HepG2 (cell line): ENCODE results near the gene RBM12. TPM values are rescaled to one million over a fixed set of nuclear protein-coding genes. Genes with fewer than 3 reads are reported as not detected.
A peak's percentile ranks its signal among the peaks of the same experiment; 100 is the strongest.

Experiments used
- ATM ChIP-seq: fragments of 450-650 bp; IDR thresholded peaks from 2 replicates; pipeline ENCODE4 v1.7.1; 2017; ENCODE audit warnings: mild to moderate bottlenecking, borderline replicate concordance
- ELF1 ChIP-seq: sonication (generic); formaldehyde crosslinking; IDR thresholded peaks from 2 replicates; pipeline ENCODE4 v1.4.0; 2020; ENCODE audit warnings: missing genetic modification reagents
- KDM2A ChIP-seq: sonication (generic); formaldehyde crosslinking; IDR thresholded peaks from 2 replicates; pipeline ENCODE4 v1.4.0; 2020; ENCODE audit warnings: low read depth, missing genetic modification reagents, borderline replicate concordance
- MLLT10 ChIP-seq: sonication (generic); formaldehyde crosslinking; IDR thresholded peaks from 2 replicates; pipeline ENCODE4 v1.4.0; 2020; ENCODE audit warnings: missing genetic modification reagents
- NRL ChIP-seq: sonication (generic); formaldehyde crosslinking; IDR thresholded peaks from 2 replicates; pipeline ENCODE4 v1.5.0; 2020; ENCODE audit warnings: missing genetic modification reagents, mild to moderate bottlenecking, moderate library complexity, borderline replicate concordance
- ZBTB21 ChIP-seq: sonication (generic); formaldehyde crosslinking; IDR thresholded peaks from 2 replicates; pipeline ENCODE4 v1.4.0; 2020; ENCODE audit warnings: missing genetic modification reagents
- ZNF138 ChIP-seq: sonication (generic); formaldehyde crosslinking; IDR thresholded peaks from 2 replicates; pipeline ENCODE4 v1.5.0; 2020; ENCODE audit warnings: mild to moderate bottlenecking, low read depth, missing genetic modification reagents
- ZNF354B ChIP-seq: sonication (generic); formaldehyde crosslinking; IDR thresholded peaks from 2 replicates; pipeline ENCODE4 v1.8.0; 2022; ENCODE audit warnings: mild to moderate bottlenecking, missing genetic modification reagents
- ZNF564 ChIP-seq: sonication (generic); formaldehyde crosslinking; IDR thresholded peaks from 2 replicates; pipeline ENCODE4 v1.8.1; 2023; ENCODE audit warnings: mild to moderate bottlenecking, missing genetic modification reagents
- ZNF615 ChIP-seq: sonication (generic); formaldehyde crosslinking; IDR thresholded peaks from 2 replicates; pipeline ENCODE4 v1.5.0; 2020; ENCODE audit warnings: mild to moderate bottlenecking, missing genetic modification reagents, borderline replicate concordance
- ZNF782 ChIP-seq: sonication (generic); formaldehyde crosslinking; IDR thresholded peaks from 2 replicates; pipeline ENCODE4 v1.4.0; 2020; ENCODE audit warnings: missing genetic modification reagents, mild to moderate bottlenecking, borderline replicate concordance
- ZNF83 ChIP-seq: sonication (generic); formaldehyde crosslinking; IDR thresholded peaks from 2 replicates; pipeline ENCODE4 v1.4.0; 2020; ENCODE audit warnings: missing genetic modification reagents, mild to moderate bottlenecking, borderline replicate concordance
- ZNF839 ChIP-seq: sonication (generic); formaldehyde crosslinking; IDR thresholded peaks from 2 replicates; pipeline ENCODE4 v1.4.0; 2020; ENCODE audit warnings: missing genetic modification reagents, mild to moderate bottlenecking, borderline replicate concordance
- polyA plus RNA-seq, 8 experiments: library from polyadenylated mRNA; depleted of rRNA in 3 of 8; stranded (reverse) in 7 of 8; unstranded in 1 of 8; fragments of >200 nt; fragmentation: Illumina TruSeq in 4 of 8; extraction: Trizol in 4 of 8; gene quantifications; 2 replicates each; pipeline versions ENCODE4 v1.2.1 to v1.2.3, GENCODE V29; 2011 to 2016; ENCODE audit warnings: low read depth in 4 of 8, missing spikeins in 1 of 8, mixed read lengths in 1 of 8; ENCODE audit not compliant: insufficient read depth in 1 of 8
- total RNA-seq, 5 experiments: library from RNA; depleted of rRNA; stranded (reverse); fragments of >200 nt; fragmentation: Illumina TruSeq; extraction: Trizol; gene quantifications; 2 replicates each; pipeline ENCODE4 v1.2.3, GENCODE V29; 2016; ENCODE audit warnings: low read depth in 1 of 5
- TF ChIP-seq, protein P1 (sequence below), 2 experiments: fragments of 450-650 bp in 1 of 2; sonication (generic) in 1 of 2; formaldehyde crosslinking in 1 of 2; IDR thresholded peaks; 2 replicates each; pipeline versions ENCODE4 v1.6.1 to v1.8.0; 2016 to 2022; ENCODE audit warnings: antibody characterized with exemption in 1 of 2, mild to moderate bottlenecking in 1 of 2, missing genetic modification reagents in 1 of 2
- TF ChIP-seq, protein P2 (sequence below): sonication (generic); formaldehyde crosslinking; IDR thresholded peaks from 2 replicates; pipeline ENCODE4 v1.8.1; 2023; ENCODE audit warnings: mild to moderate bottlenecking, missing genetic modification reagents, borderline replicate concordance
- TF ChIP-seq, protein P3 (sequence below): sonication (generic); formaldehyde crosslinking; IDR thresholded peaks from 2 replicates; pipeline ENCODE4 v1.8.1; 2023; ENCODE audit warnings: mild to moderate bottlenecking, missing genetic modification reagents

Gene RBM12
- total and polyA plus RNA-seq, 2 of the 13 experiments (the other 11 are each of a cell fraction or from before 2014, with no cell fraction given): 97.9 to 104 TPM

DNA sequence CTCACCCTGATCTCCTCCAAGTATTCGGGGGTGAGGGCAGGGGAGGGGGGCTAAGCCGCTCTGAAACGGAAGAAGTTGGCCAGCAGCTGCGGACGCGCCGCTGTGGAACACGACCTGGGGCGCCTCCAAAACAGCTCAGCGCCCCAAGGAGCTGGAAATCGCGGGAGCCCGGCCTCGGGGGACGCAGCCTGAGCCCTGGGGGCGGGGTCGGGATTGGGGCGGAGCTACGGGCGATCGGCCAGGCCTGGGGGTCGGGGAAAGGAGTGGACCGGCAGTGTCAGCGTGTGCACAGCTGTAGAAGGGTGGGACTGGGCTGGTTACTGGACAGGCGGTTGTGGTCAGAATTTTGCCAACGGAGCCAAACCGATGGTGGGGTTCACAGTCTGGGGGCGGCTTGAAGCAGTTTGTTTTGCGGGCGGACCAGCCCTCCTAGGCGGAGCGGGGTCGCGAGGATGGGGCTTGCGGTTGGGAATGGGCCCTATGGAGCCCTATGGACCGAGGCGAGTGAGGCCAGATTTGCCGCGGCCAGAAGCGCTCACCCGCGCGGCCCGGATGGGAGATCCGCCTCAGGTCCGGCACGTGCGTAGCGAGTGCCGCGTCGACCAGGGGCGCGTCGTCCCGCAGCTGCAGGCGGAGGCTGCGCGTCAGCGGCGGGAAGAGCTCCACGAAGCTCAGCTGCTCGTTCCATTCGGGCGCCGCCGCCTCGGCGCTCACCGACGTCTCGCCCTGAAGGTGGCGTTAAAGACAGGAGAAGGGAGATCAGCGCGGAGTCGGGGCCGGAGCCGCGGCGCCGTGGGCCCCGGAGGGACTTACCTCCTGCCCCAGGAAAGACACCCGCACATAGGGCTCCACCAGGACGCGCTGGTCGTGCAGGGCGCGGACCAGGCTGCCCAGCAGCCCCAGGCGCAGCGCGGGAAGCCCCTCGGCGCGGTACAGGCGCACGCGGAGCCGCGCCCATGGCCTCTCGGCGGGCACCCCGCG is 63.4 kb downstream of the RBM12 start (continued):
- TF ChIP-seq, protein P1, sequence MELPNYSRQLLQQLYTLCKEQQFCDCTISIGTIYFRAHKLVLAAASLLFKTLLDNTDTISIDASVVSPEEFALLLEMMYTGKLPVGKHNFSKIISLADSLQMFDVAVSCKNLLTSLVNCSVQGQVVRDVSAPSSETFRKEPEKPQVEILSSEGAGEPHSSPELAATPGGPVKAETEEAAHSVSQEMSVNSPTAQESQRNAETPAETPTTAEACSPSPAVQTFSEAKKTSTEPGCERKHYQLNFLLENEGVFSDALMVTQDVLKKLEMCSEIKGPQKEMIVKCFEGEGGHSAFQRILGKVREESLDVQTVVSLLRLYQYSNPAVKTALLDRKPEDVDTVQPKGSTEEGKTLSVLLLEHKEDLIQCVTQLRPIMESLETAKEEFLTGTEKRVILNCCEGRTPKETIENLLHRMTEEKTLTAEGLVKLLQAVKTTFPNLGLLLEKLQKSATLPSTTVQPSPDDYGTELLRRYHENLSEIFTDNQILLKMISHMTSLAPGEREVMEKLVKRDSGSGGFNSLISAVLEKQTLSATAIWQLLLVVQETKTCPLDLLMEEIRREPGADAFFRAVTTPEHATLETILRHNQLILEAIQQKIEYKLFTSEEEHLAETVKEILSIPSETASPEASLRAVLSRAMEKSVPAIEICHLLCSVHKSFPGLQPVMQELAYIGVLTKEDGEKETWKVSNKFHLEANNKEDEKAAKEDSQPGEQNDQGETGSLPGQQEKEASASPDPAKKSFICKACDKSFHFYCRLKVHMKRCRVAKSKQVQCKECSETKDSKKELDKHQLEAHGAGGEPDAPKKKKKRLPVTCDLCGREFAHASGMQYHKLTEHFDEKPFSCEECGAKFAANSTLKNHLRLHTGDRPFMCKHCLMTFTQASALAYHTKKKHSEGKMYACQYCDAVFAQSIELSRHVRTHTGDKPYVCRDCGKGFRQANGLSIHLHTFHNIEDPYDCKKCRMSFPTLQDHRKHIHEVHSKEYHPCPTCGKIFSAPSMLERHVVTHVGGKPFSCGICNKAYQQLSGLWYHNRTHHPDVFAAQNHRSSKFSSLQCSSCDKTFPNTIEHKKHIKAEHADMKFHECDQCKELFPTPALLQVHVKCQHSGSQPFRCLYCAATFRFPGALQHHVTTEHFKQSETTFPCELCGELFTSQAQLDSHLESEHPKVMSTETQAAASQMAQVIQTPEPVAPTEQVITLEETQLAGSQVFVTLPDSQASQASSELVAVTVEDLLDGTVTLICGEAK (IDR thresholded peaks at IDR 0.05): no peak
- TF ChIP-seq, protein P1 (CRISPR knock-in tag; IDR thresholded peaks at IDR 0.05): peak; percentile 33; the same call in 1 of the 2 replicates
- TF ChIP-seq ZNF564 (no peak), ZNF782 (CRISPR knock-in tag) (peak; percentile 91), ZNF354B (CRISPR knock-in tag) (no peak), MLLT10 (CRISPR knock-in tag) (no peak), ATM (no peak), ZNF138 (CRISPR knock-in tag) (peak; percentile 55; the same call in 1 of the 2 replicates), ZNF839 (no peak), KDM2A (CRISPR knock-in tag) (peak; percentile 53; the same call in 1 of the 2 replicates), ZBTB21 (no peak), NRL (CRISPR knock-in tag) (peak; percentile 8; the same call in 1 of the 2 replicates), ELF1 (CRISPR knock-in tag) (no peak), ZNF615 (no peak), ZNF83 (CRISPR knock-in tag) (0 out of 2 replicates have a peak, but pooled peaks have one; percentile 31)
- TF ChIP-seq, protein P2, sequence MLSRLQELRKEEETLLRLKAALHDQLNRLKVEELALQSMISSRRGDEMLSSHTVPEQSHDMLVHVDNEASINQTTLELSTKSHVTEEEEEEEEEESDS (CRISPR knock-in tag): no peak
- TF ChIP-seq, protein P3, sequence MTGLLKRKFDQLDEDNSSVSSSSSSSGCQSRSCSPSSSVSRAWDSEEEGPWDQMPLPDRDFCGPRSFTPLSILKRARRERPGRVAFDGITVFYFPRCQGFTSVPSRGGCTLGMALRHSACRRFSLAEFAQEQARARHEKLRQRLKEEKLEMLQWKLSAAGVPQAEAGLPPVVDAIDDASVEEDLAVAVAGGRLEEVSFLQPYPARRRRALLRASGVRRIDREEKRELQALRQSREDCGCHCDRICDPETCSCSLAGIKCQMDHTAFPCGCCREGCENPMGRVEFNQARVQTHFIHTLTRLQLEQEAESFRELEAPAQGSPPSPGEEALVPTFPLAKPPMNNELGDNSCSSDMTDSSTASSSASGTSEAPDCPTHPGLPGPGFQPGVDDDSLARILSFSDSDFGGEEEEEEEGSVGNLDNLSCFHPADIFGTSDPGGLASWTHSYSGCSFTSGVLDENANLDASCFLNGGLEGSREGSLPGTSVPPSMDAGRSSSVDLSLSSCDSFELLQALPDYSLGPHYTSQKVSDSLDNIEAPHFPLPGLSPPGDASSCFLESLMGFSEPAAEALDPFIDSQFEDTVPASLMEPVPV (CRISPR knock-in tag): no peak
